ENCODE measurements around the gene TDRD3. TPM values are rescaled to one million over a fixed set of nuclear protein-coding genes. Genes with fewer than 3 reads are reported as not detected.

TDRD3 gene
- polyA plus RNA-seq, 10 donors = 22.5 to 43.6 (median 34.0) TPM

Other genes with a start within 250 kb of the TDRD3 start
- gene DIAPH3, start 233.3 kb upstream of the TDRD3 start, polyA plus RNA-seq (ENCODE audit: insufficient read length in 10 of 10) = 10 to 100 TPM in 2 of 10 donors, 1 to 10 TPM in 8; 7.0 to 13.8 (median 8.1) TPM

Measured in muscle of back (tissue), 10 donors.